Breast epithelium (tissue), 3 donors: ENCODE data around the gene MRPS25.

Experiments used
- POLR2A ChIP-seq: fragments of 450-650 bp; IDR thresholded peaks from one replicate; pipeline ENCODE4 v1.6.1; 2016; ENCODE audit warnings: antibody characterized with exemption, mild to moderate bottlenecking, moderate library complexity
- TF ChIP-seq, protein P1 (sequence below), 3 donors: fragments of 450-650 bp; IDR thresholded peaks; one replicate each; pipeline ENCODE4 v1.5.1; 2016 to 2017; ENCODE audit warnings: antibody characterized with exemption in 3 of 3, mild to moderate bottlenecking in 3 of 3, moderate library complexity in 3 of 3

DNA sequence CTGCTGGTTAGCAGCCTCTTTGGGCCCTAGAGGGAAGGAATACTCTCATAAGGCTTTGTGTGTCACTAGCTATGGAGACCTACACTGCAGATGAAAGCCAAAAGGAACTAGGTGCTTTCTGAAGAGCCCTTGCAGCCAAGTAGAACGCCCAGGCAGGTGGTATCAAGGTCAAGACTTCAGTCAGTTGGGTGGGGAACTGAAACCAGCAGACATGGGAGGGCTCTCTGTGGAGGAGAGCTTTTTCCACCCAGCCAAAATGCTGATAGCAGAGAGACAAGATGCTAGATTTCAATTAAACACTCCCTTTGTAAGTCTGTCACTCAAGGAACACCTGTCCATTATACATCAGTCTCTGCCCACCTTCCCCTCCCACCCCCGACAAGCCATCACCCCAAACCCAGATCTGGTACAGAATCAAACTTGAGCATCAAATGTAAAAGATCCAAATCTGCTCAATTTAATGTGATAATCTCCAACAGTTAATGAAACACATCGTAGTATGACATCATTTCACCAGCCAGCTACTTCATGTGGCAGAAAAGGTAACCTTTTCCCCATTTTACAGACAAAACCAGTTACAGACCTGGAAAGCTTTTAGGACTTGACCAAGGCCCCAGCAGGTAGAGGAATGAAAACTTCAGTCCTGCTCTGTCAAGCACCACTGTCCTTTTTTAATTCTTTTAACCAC lies 14.6 kb downstream of the MRPS25 start:
- no peak for TF ChIP-seq POLR2A
- TF ChIP-seq, protein P1, sequence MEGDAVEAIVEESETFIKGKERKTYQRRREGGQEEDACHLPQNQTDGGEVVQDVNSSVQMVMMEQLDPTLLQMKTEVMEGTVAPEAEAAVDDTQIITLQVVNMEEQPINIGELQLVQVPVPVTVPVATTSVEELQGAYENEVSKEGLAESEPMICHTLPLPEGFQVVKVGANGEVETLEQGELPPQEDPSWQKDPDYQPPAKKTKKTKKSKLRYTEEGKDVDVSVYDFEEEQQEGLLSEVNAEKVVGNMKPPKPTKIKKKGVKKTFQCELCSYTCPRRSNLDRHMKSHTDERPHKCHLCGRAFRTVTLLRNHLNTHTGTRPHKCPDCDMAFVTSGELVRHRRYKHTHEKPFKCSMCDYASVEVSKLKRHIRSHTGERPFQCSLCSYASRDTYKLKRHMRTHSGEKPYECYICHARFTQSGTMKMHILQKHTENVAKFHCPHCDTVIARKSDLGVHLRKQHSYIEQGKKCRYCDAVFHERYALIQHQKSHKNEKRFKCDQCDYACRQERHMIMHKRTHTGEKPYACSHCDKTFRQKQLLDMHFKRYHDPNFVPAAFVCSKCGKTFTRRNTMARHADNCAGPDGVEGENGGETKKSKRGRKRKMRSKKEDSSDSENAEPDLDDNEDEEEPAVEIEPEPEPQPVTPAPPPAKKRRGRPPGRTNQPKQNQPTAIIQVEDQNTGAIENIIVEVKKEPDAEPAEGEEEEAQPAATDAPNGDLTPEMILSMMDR (IDR thresholded peaks at IDR 0.05): no peak
